GM18870 (cell line): ENCODE data around the gene TCF3.

Source experiments
- ATAC-seq: cut with Tn5 transposase; IDR thresholded peaks from one replicate; pipeline ENCODE4 v1.9.1; 2021; ENCODE audit warnings: moderate library complexity; ENCODE audit not compliant: unreplicated experiment

Gene TCF3

DNA sequence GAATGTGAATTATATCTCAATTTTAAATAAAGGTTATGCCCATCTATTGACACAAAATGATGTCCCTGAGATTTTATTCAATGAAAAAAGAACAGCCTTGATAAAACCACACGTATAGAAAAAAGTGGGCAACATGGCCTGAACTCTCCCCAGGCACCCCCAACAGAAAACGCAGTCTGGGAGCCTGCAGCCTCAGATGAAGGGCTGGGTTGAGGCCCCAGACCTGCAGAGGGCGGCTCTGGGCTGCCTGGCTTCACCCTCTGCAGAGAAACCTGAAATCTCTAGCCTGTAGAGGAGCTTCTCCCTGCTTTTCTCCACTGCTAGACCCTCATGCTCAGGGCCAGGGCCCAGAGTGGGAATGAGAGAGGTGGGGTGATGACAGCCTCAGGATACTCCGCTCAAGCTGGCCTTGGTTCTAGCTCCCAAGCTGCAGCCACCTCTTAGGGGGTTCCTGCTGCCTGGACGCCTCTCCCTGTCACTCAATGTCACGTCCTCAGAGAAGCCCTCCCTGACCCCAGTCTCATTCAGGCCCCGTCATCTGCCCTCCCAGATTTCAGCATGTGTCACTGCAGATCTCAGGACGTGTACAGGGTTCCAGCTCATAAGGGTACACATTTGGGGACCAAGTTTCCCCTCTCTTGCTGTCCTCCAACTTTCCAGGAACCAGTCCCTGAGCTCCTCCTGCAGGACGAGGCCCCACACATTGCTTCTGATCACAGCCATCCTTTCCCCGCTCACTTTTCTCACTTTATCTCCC, 61.6 kb downstream of the TCF3 start:
- no peak for ATAC-seq

DNA sequence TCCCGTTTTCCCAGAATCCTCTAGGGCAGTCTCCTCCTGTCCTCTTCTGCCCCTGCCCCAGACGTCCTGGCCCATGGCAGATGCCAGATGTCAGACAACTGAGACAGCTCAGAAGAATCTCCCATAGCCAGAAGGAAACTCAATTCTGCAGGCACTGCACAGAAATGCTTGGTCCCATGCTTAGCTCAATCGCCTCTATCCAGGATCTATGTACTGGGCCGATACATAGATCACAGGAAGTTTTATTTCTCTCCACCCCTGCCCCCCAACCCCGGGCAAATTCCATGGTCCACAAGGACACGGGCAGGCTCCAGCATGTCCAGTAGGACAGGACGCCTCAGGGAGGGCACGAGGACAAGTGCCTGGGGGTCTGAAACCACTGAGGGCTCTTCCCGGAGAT, 64.5 kb downstream of the TCF3 start:
- no peak for ATAC-seq

DNA sequence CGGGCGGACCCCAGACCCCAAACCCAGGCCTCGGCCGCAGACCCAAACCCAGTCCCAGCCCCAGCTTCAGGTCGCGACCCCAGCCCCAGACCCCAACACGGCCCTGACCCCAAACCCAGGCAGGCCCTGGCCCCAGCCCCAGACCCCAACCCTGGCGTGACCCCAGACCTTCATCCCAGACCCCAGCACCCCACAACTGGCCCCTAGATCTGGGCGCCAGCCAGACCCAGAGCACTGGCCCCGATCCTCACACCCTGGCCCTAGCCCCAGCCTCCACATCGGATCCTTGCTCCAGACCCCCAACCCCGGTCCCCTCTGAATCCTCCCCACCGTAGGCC, 67.2 kb downstream of the TCF3 start:
- ATAC-seq = no peak

DNA sequence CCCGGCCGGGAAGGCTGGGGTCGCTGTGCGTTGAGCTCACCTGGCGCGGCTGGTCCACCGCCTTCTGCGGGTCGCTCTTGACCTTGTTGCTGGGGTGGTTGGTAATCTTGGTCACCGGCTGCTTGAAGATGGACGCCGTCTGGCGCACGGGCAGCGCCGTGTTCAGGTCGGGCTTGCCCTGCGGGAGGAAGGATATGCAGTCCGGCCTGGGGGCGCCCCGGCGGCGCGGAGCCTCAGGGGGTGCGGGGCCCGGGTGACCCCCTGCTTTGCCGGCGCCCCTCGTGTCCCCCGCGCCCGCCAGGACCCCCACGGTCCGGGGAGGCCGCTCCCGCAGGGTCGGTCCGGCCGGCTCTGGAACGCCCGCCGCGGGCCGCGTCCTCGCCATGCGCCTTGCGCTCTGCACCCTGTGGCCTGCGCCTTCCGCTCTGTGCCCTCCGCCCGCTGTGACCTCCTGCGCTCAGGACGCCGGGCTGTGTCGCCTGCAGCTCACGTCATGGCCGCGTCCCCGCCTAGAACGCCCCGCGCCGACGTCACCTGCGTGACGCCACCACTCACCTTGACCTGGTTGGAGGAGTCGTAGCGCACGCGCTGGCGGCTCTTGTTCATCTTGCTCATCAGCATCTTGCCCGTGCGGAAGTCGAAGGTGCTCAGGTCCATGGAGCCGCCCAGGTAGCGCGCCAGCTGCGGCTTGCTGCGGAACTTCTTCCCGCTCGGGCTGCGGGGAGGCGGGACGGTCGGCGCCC, 67.7 kb downstream of the TCF3 start:
- no peak for ATAC-seq

DNA sequence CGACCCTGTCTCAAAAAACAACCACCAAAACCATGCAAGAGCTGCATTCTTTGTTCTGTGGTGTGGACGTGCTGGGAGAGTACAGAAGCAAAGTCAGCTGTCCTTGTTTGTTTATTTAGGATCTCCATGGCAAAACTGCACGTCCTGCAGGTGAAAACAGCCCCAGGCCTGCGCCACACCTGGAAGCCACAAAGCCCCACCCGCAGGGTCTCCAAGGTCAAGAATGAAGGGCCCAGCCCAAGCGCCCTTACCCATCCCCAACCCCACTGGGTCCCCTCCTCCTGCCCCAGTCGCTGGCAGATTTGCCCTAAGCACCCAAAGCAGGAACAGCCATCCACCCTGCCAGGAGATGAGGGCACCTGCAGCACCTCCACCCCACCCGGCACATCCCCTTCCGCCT, 70.2 kb downstream of the TCF3 start:
- ATAC-seq = no peak

DNA sequence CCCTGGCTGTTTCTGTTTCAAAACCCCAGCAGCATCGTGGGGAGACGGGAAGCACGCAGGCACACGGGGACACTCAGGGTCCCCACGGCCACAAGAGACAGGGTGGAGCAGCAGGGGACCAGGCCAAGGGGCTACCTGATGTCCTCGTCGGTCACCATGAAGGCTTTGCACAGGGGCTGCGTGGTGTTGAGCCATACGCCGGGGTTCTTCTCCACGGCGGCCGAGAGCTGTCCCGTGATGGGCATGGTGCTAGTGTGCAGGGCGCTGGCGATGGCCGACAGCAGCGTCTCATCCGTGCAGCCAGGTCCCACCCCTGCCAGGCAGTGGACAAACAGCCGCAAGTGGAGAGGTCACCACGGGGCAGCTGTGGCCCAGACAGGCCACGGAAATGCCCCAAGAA, 71.5 kb downstream of the TCF3 start:
- ATAC-seq = no peak

DNA sequence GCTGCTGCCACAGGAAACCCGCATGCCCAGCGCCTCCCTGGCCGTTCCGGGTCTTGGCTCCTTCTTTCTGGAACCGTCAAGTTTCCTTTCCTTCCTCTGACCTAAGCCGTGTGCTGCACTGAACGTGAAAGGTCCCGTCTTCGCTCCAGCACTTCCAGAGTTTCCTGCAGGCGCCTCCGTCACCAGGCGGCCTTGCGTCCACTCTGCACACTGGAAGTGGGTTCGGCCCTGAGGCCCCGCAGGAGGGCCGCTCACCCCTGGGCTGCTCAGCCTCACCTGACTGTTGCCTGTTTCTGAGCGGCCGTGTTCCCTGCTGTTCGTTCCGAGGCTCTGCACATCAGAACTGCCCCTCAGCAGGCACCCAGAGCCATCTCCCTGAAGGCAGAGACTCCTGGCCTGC, 72.0 kb downstream of the TCF3 start:
- no peak for ATAC-seq

DNA sequence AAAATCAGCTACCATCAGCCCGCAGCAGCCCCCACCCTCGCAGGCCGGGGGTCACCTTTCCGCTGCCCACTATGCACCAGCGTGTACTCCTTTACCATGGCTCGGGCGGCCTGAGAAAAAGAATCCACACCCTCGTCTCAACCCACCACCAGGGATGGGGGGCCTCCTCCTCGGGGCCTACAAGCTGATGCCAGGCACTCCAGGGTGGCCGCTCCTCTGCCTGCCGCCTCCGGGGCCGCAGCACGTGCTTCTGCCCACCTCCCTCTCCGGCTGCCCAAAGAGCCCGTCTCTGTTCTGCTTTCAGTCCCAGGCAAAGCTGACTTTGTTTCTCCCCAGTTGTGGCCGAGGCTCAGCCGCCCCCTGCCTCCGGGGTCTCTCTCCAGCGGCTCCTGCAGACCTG, 73.2 kb downstream of the TCF3 start:
- ATAC-seq = no peak

DNA sequence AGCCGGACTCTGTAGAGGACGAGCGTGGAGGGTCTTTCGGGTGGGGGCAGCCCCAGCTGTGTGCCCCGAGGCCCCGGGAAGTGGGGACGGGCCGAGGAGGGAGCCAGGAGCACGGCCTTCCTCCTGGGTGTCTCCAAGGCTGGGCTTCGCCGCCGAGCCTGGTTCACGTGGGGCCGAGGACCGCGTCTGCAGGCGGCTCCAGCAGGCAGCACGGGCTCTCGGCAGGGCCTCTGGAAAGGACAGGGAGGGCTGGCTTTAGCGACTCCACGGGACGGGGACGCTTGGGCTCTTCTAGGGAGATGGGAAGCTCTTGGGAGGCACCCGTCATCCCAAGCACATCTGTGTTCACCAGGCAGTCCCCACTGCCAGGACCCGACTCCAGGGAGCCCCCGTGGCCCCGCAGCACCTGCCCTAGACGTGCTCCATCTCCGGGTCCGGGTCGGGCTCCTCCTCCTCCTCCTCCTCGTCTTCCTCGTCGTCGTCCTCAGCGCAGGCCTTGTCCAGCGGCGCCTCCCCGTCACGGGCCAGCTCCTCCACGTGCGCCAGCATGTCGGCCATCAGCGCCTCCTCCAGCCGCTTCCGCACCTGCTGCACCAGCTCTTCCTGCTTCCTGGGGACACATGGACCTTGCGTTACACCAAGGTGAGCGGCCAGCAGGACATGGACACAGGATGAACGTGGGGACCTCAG, 74.3 kb downstream of the TCF3 start:
- no peak for ATAC-seq

DNA sequence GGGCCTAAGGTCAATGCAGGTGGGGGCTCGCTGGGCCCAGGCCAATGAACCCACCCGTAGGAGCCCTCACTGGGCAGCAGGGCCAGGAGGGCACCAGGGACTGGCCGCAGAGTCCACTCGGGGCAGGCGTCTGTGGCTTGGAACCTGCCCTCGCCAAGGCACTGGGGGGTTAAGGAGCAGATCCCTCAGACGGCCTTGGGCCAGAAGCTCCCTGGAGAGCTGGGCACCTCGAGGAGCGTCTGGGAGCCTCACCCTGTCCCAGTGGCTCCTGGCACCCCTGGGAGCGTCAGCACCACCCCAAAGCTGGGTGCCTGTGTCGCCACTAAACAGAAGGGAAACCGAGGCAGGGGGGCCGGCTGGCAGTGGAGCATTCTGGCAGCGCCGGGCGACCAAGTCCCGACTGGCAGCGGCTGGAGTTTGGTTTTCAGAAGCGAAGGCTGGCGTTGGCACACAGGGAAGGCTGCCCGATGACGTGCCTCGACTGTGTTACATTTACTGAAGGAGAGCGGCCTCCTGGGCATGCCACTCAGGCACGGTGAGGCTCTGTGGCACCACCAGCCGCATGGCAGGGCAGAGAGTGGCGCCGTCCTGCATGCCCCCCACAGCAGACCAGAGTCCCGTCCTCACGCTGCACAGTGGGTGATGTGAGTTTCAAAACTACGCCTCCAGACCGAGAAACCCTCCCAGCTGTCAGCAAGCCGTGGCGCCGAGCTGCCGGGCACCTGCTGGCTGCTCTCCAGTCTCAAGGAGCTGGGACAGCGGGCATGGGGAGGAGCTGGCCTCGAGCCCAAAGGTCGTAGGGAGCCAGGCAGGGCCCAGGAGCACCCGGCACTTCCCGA, 75.1 kb downstream of the TCF3 start:
- no peak for ATAC-seq

DNA sequence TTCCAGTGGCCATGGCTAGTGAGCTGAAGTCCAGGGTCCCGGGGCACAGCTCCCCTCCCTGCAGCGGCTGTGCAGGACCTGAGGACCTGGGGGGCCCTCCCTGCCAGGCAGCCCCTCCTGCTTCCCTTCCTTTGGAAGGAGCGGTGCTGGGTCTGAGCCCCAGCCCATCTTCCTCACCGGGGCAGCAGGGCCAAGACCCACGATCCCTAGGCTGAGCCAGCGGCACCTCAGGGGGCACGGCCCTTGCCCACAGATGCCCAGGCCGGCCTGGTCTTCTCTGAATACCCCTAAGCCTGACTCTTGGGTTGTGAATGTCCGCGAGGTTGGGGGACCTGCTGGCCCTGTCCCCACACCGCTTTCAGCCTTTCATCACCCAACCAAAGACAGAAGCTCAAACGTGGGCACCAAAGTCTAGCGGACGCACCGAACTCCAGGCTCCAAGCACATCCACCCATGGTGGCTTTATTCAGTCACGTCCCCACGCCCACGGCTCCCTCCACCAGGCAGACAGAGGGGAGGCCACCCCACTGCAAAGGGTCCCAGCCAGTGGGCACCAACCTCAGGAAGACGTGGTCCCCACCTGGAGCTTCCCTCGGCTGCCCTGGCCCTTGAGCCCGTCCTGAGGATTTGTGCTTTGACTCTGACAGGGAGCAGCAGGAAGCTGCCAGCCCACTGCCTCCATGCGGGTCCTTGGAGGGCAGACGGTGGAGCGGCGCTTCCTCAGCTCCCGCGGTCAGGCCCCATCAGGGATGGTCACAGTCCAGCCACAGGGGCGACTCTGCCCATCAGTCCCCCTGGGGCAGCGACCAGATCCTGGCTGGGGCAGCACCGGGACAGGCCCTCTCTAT, 75.9 kb downstream of the TCF3 start:
- no peak for ATAC-seq

DNA sequence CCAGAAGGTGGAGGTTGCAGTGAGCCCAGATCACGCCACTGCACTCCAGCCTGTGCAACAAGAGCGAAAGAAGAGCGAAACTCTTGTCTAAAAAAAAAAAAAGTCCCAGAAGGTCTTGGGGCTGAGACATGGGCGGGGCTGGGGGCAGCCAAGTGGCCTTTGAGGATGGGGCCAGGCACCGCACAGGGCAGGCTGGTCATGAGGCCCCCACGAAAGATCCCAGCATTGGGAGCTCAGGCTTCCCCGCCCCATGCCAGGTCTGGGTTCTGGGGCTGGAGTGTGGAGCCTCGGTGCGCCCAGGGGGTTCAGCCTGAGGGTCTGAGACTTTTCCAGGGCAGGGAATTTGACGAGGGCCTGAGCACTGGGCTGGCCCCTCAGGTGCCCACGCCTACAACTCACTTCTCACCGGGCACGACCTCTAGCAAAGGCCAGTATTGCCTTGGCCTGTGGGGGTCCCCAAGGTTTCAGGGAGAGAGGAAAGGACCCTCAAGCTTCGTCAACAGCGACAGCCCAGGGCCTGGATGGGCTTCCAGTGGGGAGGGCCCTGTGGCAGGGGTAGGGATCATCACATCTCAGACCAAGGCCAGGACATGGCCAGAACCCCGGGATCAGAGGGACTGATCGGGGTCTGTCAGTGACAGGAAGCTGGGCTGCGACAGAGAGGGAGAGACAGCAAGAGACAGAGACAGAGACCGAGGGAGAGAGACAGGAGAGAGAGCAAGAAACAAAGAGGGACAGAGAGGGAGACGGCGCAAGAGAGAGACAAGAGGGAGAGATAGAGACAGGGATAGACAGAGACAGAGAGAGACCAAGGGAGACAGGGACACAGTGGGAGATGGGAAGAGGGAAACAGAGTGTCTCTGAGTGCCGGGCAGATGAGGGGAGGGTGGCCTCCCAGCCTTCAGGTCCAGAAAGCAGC, 76.8 kb downstream of the TCF3 start:
- ATAC-seq = no peak

DNA sequence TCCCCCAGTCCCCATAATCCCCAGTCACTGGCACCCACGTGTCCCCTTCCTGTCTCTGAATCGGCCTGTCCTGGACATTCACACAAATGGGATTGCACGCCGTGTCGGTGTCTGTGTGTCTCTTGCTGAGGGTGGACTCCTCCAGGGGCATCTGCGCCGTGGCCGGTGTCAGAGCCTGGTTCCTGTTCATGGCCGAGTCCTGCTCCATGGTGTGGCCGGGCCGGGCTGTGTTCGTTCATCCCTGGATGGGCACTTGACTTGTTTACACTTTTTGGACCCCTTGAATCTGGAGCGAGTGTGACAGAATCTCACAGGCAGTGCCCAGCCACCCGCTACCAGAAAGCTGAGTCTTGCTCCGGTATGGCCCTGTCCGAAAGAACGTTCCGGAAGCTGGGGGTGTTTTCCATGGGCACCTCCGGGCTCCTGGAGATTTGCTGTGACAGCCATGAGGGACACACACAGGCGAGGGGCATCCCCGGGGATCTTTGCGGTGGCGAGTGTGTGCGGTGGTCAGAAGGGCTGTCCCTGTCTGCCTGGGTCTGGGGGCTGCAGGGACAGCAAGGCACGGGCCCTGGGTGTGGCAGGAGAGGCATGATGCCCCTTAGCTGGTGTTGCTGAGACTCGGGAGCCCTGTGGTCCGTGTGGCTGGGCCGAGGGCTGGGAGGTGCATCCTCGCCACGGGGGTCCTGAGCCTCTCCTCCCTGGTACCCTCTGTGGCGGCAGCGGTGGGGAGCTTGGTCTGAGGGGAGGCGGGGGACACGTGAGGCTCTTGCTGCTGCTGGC, 77.9 kb downstream of the TCF3 start:
- no peak for ATAC-seq

DNA sequence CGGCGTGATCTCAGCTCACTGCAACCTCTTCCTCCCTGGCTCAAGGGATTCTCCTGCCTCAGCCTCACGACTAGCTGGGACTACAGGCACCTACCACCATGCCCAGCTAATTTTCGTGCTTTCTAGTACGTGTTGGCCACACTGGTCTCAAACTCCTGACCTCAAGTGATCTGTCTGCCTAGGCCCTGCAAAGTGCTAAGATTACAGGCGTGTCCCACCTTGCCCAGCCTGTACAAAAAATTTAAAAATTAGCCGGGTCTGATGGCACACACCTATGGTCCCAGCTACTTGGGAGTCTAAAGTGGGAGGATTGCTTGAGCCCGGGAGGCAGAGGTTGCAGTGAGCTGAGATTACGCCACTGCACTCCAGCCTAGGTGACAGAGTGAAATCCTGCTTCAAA, 79.6 kb downstream of the TCF3 start:
- no peak for ATAC-seq

DNA sequence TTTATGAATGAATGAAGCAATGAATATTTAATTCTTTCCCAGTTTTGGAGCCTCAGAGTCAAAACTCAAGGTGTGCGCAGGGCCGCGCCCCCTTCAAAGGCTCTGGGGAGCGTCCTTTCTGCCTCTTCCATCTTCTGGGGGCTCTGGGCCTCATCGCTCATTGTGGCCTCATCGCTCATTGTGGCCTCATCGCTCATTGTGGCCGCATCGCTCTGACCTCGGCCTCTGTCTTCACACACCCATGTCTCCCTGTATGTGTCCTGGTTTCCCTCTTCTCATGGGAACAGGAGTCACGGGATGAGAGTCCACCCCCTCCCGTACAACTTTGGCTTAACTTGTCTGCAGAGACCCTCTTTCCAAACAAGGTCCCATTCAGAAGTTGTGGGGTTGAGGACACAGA, 81.1 kb downstream of the TCF3 start:
- ATAC-seq = no peak

DNA sequence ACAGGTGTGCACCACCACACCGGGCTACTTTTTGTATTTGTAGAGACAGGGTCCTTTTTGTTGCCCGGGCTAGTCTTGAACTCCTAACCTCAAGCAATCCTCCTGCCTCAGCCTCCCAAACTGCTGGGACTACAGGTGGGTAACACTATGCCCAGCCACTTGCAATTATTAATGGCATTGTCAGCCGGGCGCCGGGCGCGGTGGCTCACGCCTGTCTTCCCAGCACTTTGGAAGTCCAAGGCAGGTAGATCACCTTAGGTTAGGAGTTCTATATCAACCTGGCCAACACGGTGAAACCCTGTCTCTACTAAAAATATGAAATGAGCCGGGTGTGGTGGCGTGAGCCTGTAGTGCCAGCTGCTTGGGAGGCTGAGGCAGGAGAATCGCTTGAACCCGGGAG, 81.6 kb downstream of the TCF3 start:
- ATAC-seq = no peak

DNA sequence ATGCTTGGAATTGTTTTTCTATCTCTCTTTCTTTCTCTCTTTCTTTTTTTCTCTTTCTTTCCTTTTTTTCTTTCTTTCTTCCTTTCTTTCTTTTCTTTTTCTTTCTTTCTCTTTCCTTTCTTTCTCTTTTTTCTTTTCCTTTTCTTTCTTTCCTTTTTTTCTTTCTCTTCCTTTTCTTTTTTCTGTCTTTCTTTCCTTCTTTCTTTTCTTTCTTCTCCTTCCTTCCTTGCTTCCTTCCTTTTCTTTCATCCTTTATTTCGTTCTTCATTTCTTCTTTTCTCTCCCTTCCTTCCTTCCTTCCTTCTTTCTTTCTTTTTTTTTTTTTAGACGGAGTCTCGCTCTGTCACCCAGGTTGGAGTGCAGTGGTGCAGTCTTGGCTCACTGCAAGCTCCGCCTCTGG, 82.4 kb downstream of the TCF3 start:
- ATAC-seq = no peak

DNA sequence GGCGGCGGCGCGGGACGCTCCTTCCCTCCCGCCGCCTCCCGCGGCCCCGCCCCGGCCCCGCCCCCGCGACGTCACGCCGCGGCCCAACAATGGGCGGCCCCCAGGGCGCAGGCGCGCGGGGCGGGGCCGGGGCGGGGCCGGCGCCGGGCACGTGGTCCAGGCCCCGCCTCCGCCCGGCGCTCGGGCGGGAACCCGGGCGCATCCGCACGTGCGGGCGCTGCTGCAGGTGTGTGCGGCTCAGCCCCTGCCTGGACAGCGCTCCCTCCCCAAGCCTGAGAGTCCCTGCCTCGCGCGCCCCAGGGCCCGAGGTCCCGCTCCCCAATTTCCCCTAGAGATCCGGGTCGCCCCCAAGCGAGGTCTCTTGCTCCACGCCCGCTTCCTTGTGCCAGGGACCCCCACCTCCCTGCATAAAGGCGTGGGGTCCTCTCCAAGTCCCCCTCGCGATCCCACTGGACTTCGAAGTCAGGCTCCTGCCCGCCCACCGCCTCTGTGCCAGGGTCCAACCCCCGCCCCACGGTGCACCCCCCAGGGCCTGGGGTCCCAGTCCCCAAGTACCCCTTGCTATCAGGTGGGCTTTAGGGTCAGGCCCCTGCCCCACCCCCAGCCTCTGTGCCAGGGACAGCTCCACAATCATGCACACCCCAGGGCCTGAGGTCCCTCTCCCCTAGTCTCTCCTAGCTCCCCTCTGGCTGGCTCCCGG, 83.9 kb downstream of the TCF3 start, which contains the start of gene MEX3D:
Gene MEX3D, minus strand, starts transcription at position 6 of the 700 bp plus-strand sequence. CDS start 267 bp downstream, outside the sequence.
- ATAC-seq = no peak
